HepG2 (cell line): ENCODE results near the gene GRIN2C. TPM values are rescaled to one million over a fixed set of nuclear protein-coding genes. Genes with fewer than 3 reads are reported as not detected.

ENCODE experiments used
- EED ChIP-seq: sonication (generic); formaldehyde crosslinking; IDR thresholded peaks from 2 replicates; pipeline ENCODE4 v1.5.0; 2020; ENCODE audit warnings: mild to moderate bottlenecking, missing genetic modification reagents
- HNF4G ChIP-seq, 2 experiments: sonication (generic) in 1 of 2; formaldehyde crosslinking in 1 of 2; IDR thresholded peaks; 2 replicates each; pipeline versions ENCODE4 v1.4.0 to v1.6.1; 2011 to 2020; ENCODE audit warnings: borderline replicate concordance in 2 of 2, low read depth in 2 of 2, mild to moderate bottlenecking in 2 of 2, low read length in 1 of 2, missing genetic modification reagents in 1 of 2, moderate library complexity in 1 of 2
- HOXA3 ChIP-seq: sonication (generic); formaldehyde crosslinking; IDR thresholded peaks from 2 replicates; pipeline ENCODE4 v1.5.0; 2020; ENCODE audit warnings: missing genetic modification reagents
- IKZF1 ChIP-seq: fragments of 450-650 bp; IDR thresholded peaks from 2 replicates; pipeline ENCODE4 v1.7.1; 2016
- MZF1 ChIP-seq: sonication (generic); formaldehyde crosslinking; IDR thresholded peaks from 2 replicates; pipeline ENCODE4 v1.8.1; 2023; ENCODE audit warnings: mild to moderate bottlenecking, missing genetic modification reagents, borderline replicate concordance
- SMAD1 ChIP-seq: sonication (generic); formaldehyde crosslinking; IDR thresholded peaks from 2 replicates; pipeline ENCODE4 v1.4.0; 2020; ENCODE audit warnings: missing genetic modification reagents, low read depth, mild to moderate bottlenecking, borderline replicate concordance
- SRSF9 ChIP-seq: fragments of 200-400 bp; formaldehyde crosslinking; IDR thresholded peaks from 2 replicates; pipeline ENCODE4 v1.6.1; 2018; ENCODE audit warnings: borderline replicate concordance, mild to moderate bottlenecking, low read depth, low read length; ENCODE audit not compliant: insufficient read depth, poor library complexity, severe bottlenecking
- ZFX ChIP-seq: sonication (generic); formaldehyde crosslinking; IDR thresholded peaks from 2 replicates; pipeline ENCODE4 v1.4.0; 2020; ENCODE audit warnings: mild to moderate bottlenecking, low read depth, missing genetic modification reagents, moderate library complexity
- ZNF230 ChIP-seq: sonication (generic); formaldehyde crosslinking; IDR thresholded peaks from 2 replicates; pipeline ENCODE4 v1.4.0; 2020; ENCODE audit warnings: mild to moderate bottlenecking, missing genetic modification reagents
- ZNF619 ChIP-seq: sonication (generic); formaldehyde crosslinking; IDR thresholded peaks from 2 replicates; pipeline ENCODE4 v1.4.0; 2020; ENCODE audit warnings: mild to moderate bottlenecking, missing genetic modification reagents
- ZNF781 ChIP-seq: sonication (generic); formaldehyde crosslinking; IDR thresholded peaks from 2 replicates; pipeline ENCODE4 v1.5.1; 2020; ENCODE audit warnings: borderline replicate concordance, mild to moderate bottlenecking, missing genetic modification reagents; ENCODE audit errors: not compliant biosample characterization
- polyA plus RNA-seq, 8 experiments: library from polyadenylated mRNA; depleted of rRNA in 3 of 8; stranded (reverse) in 7 of 8; unstranded in 1 of 8; fragments of >200 nt; fragmentation: Illumina TruSeq in 4 of 8; extraction: Trizol in 4 of 8; gene quantifications; 2 replicates each; pipeline versions ENCODE4 v1.2.1 to v1.2.3, GENCODE V29; 2011 to 2016; ENCODE audit warnings: low read depth in 4 of 8, missing spikeins in 1 of 8, mixed read lengths in 1 of 8; ENCODE audit not compliant: insufficient read depth in 1 of 8
- total RNA-seq, 5 experiments: library from RNA; depleted of rRNA; stranded (reverse); fragments of >200 nt; fragmentation: Illumina TruSeq; extraction: Trizol; gene quantifications; 2 replicates each; pipeline ENCODE4 v1.2.3, GENCODE V29; 2016; ENCODE audit warnings: low read depth in 1 of 5
- TF ChIP-seq, protein P1 (sequence below): IDR thresholded peaks from 2 replicates; pipeline ENCODE4 v1.6.1; 2016
- TF ChIP-seq, protein P2 (sequence below): sonication (generic); formaldehyde crosslinking; IDR thresholded peaks from 2 replicates; pipeline ENCODE4 v1.4.0; 2020; ENCODE audit warnings: mild to moderate bottlenecking, missing genetic modification reagents
- TF ChIP-seq, protein P3 (sequence below): sonication (generic); formaldehyde crosslinking; IDR thresholded peaks from 2 replicates; pipeline ENCODE4 v1.4.0; 2020; ENCODE audit warnings: missing genetic modification reagents
- TF ChIP-seq, protein P4 (sequence below): sonication (generic); formaldehyde crosslinking; IDR thresholded peaks from 2 replicates; pipeline ENCODE4 v1.5.1; 2020; ENCODE audit warnings: mild to moderate bottlenecking, missing genetic modification reagents, moderate library complexity

The GRIN2C gene
- total and polyA plus RNA-seq, 2 of the 13 experiments (the other 11 are each of a cell fraction or from before 2014, with no cell fraction given) = 0.03 to 0.11 TPM

DNA sequence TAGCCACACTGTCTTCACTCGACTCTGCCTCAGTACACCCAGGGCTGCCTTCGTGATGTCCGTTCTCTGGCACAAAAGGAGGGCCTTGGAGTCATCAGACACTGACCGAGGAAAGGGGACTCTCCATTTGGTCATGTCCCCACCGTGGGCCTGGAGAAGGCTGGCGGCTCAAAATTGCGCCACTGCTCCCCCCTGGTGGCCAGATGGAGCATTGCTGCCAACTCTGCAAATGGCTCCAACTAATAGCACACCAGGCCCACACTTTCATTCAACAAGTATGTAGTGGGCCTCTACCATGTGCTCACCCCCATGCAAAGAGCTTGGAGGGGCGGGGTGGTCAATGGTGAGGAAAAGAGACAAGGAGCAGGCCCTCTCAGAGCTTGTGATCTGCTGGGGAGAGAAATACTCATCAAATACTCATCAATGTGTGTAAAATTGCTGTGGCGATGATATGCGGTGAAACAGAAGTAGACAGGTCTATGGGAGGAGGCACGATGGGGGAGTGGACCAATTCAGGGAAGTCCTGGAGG is 5.2 kb upstream of the GRIN2C start (continued):
- TF ChIP-seq ZFX (CRISPR knock-in tag) (peak; percentile 66; the same call in 1 of the 2 replicates), SRSF9 (no peak), SMAD1 (CRISPR knock-in tag) (0 out of 2 replicates have a peak, but pooled peaks have one; percentile 48), IKZF1 (no peak), MZF1 (CRISPR knock-in tag) (0 out of 2 replicates have a peak, but pooled peaks have one; percentile 75), HNF4G (IDR thresholded peaks at IDR 0.05; ENCODE audit: borderline replicate concordance, low read depth, low read length) (no peak), HNF4G (CRISPR knock-in tag; IDR thresholded peaks at IDR 0.05; ENCODE audit: borderline replicate concordance, low read depth) (0 out of 2 replicates have a peak, but pooled peaks have one; percentile 24), EED (CRISPR knock-in tag) (no peak), ZNF230 (CRISPR knock-in tag) (0 out of 2 replicates have a peak, but pooled peaks have one; percentile 54), ZNF781 (peak; percentile 65), ZNF619 (peak; percentile 53; the same call in 1 of the 2 replicates), HOXA3 (peak; percentile 21; the same call in 1 of the 2 replicates)
- TF ChIP-seq, protein P1, sequence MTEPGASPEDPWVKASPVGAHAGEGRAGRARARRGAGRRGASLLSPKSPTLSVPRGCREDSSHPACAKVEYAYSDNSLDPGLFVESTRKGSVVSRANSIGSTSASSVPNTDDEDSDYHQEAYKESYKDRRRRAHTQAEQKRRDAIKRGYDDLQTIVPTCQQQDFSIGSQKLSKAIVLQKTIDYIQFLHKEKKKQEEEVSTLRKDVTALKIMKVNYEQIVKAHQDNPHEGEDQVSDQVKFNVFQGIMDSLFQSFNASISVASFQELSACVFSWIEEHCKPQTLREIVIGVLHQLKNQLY = no peak
- TF ChIP-seq, protein P2, sequence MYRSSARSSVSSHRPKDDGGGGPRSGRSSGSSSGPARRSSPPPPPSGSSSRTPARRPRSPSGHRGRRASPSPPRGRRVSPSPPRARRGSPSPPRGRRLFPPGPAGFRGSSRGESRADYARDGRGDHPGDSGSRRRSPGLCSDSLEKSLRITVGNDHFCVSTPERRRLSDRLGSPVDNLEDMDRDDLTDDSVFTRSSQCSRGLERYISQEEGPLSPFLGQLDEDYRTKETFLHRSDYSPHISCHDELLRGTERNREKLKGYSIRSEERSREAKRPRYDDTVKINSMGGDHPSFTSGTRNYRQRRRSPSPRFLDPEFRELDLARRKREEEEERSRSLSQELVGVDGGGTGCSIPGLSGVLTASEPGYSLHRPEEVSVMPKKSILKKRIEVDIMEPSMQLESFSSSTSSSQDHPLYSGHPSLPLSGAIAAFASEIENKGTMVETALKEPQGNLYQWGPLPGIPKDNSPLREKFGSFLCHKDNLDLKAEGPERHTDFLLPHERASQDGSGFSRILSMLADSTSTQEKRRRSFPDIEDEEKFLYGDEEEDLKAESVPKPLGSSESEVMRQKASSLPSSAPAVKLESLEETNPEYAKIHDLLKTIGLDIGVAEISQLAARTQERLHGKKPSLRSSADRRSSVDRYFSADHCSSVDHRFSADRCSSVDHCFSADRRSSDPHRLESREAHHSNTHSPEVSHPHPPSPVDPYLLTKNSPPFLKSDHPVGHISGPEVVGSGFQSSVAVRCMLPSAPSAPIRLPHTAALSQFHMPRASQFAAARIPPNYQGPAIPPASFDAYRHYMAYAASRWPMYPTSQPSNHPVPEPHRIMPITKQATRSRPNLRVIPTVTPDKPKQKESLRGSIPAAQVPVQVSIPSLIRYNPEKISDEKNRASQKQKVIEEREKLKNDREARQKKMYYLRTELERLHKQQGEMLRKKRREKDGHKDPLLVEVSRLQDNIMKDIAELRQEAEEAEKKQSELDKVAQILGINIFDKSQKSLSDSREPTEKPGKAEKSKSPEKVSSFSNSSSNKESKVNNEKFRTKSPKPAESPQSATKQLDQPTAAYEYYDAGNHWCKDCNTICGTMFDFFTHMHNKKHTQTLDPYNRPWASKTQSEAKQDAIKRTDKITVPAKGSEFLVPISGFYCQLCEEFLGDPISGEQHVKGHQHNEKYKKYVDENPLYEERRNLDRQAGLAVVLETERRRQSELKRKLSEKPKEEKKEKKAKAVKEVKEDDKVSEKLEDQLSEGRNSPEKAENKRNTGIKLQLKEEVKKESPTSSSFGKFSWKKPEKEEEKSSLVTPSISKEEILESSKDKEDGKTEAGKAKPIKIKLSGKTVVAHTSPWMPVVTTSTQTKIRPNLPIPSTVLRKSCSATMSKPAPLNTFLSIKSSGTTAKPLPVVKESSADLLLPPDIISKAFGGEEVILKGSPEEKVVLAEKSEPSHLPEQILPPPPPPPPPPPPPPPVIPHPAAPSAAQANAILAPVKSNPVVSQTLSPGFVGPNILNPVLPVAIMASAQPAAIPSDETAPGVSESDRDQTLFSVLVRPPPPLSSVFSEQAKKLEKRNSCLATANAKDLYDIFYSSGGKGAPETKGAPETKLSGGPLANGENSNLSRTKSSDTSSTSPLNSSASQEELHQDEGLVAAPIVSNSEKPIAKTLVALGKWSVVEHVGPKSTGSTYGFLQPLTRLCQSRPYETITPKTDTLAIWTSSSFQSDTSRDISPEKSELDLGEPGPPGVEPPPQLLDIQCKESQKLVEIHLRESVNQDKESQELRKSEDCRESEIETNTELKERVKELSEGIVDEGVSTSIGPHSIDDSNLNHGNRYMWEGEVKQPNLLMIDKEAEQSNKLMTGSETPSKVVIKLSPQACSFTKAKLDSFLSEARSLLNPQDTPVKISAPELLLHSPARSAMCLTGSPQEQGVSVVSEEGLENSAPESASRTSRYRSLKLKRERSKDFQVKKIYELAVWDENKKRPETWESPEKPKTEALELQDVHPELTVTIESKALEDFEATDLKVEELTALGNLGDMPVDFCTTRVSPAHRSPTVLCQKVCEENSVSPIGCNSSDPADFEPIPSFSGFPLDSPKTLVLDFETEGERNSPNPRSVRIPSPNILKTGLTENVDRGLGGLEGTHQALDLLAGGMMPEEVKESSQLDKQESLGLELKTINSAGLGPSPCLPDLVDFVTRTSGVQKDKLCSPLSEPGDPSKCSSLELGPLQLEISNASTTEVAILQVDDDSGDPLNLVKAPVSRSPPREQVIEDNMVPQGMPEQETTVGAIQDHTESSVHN = 0 out of 2 replicates have a peak, but pooled peaks have one; percentile 40
- TF ChIP-seq, protein P3, sequence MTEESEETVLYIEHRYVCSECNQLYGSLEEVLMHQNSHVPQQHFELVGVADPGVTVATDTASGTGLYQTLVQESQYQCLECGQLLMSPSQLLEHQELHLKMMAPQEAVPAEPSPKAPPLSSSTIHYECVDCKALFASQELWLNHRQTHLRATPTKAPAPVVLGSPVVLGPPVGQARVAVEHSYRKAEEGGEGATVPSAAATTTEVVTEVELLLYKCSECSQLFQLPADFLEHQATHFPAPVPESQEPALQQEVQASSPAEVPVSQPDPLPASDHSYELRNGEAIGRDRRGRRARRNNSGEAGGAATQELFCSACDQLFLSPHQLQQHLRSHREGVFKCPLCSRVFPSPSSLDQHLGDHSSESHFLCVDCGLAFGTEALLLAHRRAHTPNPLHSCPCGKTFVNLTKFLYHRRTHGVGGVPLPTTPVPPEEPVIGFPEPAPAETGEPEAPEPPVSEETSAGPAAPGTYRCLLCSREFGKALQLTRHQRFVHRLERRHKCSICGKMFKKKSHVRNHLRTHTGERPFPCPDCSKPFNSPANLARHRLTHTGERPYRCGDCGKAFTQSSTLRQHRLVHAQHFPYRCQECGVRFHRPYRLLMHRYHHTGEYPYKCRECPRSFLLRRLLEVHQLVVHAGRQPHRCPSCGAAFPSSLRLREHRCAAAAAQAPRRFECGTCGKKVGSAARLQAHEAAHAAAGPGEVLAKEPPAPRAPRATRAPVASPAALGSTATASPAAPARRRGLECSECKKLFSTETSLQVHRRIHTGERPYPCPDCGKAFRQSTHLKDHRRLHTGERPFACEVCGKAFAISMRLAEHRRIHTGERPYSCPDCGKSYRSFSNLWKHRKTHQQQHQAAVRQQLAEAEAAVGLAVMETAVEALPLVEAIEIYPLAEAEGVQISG (CRISPR knock-in tag) = no peak
- TF ChIP-seq, protein P4, sequence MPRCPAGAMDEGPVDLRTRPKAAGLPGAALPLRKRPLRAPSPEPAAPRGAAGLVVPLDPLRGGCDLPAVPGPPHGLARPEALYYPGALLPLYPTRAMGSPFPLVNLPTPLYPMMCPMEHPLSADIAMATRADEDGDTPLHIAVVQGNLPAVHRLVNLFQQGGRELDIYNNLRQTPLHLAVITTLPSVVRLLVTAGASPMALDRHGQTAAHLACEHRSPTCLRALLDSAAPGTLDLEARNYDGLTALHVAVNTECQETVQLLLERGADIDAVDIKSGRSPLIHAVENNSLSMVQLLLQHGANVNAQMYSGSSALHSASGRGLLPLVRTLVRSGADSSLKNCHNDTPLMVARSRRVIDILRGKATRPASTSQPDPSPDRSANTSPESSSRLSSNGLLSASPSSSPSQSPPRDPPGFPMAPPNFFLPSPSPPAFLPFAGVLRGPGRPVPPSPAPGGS (CRISPR knock-in tag) = peak; percentile 28; the same call in 1 of the 2 replicates
